GM13976 (cell line): Measurements from ENCODE around the gene MGLL.

ENCODE experiments used
- DNase-seq: peaks from one replicate; pipeline ENCODE4 v3.0.0; 2012; ENCODE audit warnings: low spot score
- CTCF ChIP-seq: IDR thresholded peaks from 2 replicates; pipeline ENCODE4 v1.5.1; 2012; ENCODE audit warnings: borderline replicate concordance, mild to moderate bottlenecking; ENCODE audit not compliant: insufficient read depth; ENCODE audit errors: extremely low read depth, missing control alignments, control extremely low read depth
- in situ Hi-C: fragments of 300-500 bp; cut with MboI; formaldehyde crosslinking; loops from one replicate; pipeline ENCODE4 v1.12.0; 2022; ENCODE audit warnings: low sequenced_read_pairs, mixed read lengths, inconsistent platforms; ENCODE audit not compliant: unreplicated experiment

Gene MGLL

GRCh38 chr3:127809611-127810010 is 12.7 kb downstream of the MGLL start:
- no peak for TF ChIP-seq CTCF
- in situ Hi-C loops: no loop called here
- DNase-seq: no peak

- in situ Hi-C loops: no loop called here
- no peak for DNase-seq
- TF ChIP-seq CTCF: no peak
These were observed 13.1 kb downstream of the MGLL start for GRCh38 chr3:127809211-127809610.

- in situ Hi-C loops: no loop called here
- no peak for TF ChIP-seq CTCF
- no peak for DNase-seq
These were observed 14.1 kb downstream of the MGLL start for GRCh38 chr3:127808197-127808596.

GRCh38 chr3:127805026-127805753 is 17.1 kb downstream of the MGLL start:
- in situ Hi-C loops: no loop called here
- no peak for DNase-seq
- no peak for TF ChIP-seq CTCF

- in situ Hi-C loops: no loop called here
- DNase-seq: no peak
- TF ChIP-seq CTCF: no peak
These were observed 18.2 kb downstream of the MGLL start for GRCh38 chr3:127804141-127804540.

- no peak for DNase-seq
- no peak for TF ChIP-seq CTCF
- in situ Hi-C loops: no loop called here
These were observed 18.7 kb downstream of the MGLL start for GRCh38 chr3:127803619-127804018.

- no peak for TF ChIP-seq CTCF
- no peak for DNase-seq
- in situ Hi-C loops: no loop called here
These were observed 19.7 kb downstream of the MGLL start for GRCh38 chr3:127802606-127803005.
